ENCODE measurements around the gene LAMTOR4. TPM values are rescaled to one million over a fixed set of nuclear protein-coding genes. Genes with fewer than 3 reads are reported as not detected.
"Not testable (repeated sequence)": the region's sequence is repeated elsewhere in the genome, so short reads cannot be mapped to it uniquely, and the experiment has no call there.

The LAMTOR4 gene
- total RNA-seq, 2 experiments from 2014 or later = 119 to 151 TPM

DNA sequence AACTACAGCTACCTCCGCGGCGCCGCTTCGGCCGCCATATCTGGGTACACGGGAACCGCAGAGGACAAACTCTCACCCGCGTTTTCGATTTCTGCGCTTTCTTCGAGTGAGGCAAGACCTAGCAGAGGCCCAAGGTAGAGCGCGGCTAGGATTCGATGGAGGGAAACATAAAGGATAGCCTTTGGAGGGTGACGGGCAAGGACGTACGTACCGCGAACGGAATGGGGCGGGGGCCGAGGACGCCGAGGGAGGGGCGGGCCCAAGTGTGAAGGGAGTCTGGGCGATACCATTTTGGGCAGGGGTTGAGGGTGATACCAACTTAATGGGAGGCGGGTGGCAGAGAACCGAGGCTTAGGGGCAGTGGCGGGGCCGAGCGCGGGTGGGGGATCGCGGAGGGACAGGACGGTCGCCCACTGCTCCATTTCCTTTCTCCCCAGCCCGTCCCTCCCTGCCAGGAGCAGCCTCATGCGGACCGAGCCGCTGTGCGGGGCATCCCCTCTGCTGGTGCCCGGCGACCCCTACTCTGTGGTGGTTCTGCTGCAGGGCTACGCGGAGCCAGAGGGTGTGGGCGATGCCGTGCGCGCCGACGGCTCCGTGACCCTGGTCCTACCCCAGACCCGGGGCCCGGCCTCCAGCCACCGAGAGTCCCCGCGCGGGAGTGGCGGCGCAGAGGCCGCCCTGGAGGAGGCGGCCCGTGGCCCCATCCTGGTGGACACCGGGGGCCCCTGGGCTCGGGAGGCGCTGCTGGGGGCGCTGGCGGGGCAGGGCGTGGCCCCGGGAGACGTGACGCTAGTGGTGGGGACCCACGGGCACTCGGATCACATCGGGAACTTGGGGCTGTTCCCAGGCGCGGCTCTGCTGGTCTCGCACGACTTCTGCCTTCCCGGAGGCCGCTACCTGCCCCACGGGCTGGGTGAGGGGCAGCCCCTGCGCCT lies 21.5 kb upstream of the LAMTOR4 start, which contains the start of gene MBLAC1:
TSS of gene MBLAC1 (plus strand) at position 37 of the 935 bp plus-strand sequence. CDS start at position 466, 429 bp downstream.
- CTCF ChIA-PET = interaction anchor here (0.9 to 6.9 kb wide), 10 partner anchors 11 to 133 kb away, joined by 3 to 60 read pairs (median 4); partner anchors contain the start of genes AP4M1, MCM7 and ZKSCAN1
- ATAC-seq (peak; percentile 79), DNase-seq (peak; percentile 94)
- Mint-ChIP-seq H3K27ac (peak within 1 kb of the TSS; percentile 98), H3K4me3 (peak within 1 kb of the TSS; percentile 89), H3K27me3 (no peaks in the 10 kb centered on the region), H3K4me1 (peaks cover 41% of the 10 kb centered on the region), H3K9me3 (ENCODE audit: low read depth) (no peaks in the 10 kb centered on the region), H3K36me3 (peaks cover 13% of the 10 kb centered on the region)

DNA sequence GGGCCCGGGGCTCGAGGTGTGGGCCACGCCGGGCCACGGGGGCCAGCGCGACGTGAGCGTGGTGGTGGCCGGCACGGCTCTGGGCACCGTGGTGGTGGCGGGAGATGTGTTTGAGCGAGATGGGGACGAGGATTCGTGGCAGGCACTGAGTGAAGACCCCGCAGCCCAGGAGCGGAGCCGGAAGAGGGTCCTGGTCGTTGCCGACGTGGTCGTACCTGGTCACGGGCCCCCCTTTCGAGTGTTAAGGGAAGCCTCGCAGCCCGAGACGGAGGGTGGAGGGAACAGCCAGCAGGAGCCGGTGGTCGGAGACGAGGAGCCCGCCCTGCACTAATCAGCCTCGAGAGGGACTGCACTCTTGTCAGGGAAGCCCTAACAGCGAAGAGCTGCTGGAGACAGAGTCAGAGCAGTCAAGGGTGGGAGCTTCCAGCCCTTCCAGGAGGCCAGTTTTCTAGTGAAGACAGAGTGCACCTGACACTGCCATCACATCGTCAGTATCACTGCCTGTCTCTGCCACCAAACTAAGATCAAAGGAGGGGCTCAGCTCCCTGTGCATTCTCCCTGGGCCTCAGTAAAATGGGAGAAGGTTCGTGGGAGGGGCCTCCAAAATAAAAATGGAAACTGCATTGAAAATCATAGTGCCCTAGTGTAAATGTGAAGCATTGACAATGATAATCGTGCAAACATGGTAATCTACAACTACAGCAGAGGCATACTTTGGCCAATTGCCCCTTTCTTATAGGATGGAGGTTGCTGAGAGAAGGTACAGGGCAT lies 20.7 kb upstream of the LAMTOR4 start:
- peak overlapping the region; percentile 89 for H3K4me3 Mint-ChIP-seq
- H3K36me3 Mint-ChIP-seq = peaks cover 9% of the 10 kb centered on the region
- H3K9me3 Mint-ChIP-seq (ENCODE audit: low read depth) = no peaks in the 10 kb centered on the region
- peak; percentile 54 for DNase-seq
- CTCF ChIA-PET = interaction anchor here (0.9 to 6.9 kb wide), 12 partner anchors 7 to 279 kb away, joined by 3 to 61 read pairs (median 4); partner anchors contain the start of genes AP4M1, CNPY4, MCM7 and TRAPPC14
- H3K4me1 Mint-ChIP-seq = peaks cover 44% of the 10 kb centered on the region
- H3K27me3 Mint-ChIP-seq = no peaks in the 10 kb centered on the region
- peak; percentile 8 for ATAC-seq
- peak overlapping the region; percentile 88 for H3K27ac Mint-ChIP-seq

DNA sequence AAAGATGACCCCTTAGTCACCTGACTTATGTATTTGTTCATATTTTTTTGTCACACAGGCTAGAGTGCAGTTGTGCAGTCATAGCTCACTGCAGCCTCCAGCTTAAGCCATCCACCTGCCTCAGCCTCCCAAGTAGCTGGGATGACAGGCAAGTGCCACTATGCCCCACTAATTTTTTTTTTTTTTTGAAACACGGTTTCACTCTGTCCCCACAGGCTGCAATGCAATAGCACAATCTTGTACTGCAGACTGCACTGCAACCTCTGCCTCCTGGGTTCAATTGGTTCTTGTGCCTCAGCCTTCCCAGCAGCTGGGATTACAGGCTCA lies 20.1 kb upstream of the LAMTOR4 start:
- CTCF ChIA-PET = interaction anchor here (0.6 to 6.9 kb wide), 16 partner anchors 8 to 279 kb away, joined by 3 to 61 read pairs (median 4); partner anchors contain the start of genes AP4M1, CNPY4, MCM7 and TRAPPC14
- no peak for ATAC-seq
- no peaks in the 10 kb centered on the region for H3K9me3 Mint-ChIP-seq (ENCODE audit: low read depth)
- H3K4me1 Mint-ChIP-seq = peaks cover 44% of the 10 kb centered on the region
- peak overlapping the region; percentile 88 for H3K27ac Mint-ChIP-seq
- no peaks in the 10 kb centered on the region for H3K27me3 Mint-ChIP-seq
- H3K4me3 Mint-ChIP-seq = peak overlapping the region; percentile 89
- no peak for DNase-seq
- peaks cover 8% of the 10 kb centered on the region for H3K36me3 Mint-ChIP-seq

DNA sequence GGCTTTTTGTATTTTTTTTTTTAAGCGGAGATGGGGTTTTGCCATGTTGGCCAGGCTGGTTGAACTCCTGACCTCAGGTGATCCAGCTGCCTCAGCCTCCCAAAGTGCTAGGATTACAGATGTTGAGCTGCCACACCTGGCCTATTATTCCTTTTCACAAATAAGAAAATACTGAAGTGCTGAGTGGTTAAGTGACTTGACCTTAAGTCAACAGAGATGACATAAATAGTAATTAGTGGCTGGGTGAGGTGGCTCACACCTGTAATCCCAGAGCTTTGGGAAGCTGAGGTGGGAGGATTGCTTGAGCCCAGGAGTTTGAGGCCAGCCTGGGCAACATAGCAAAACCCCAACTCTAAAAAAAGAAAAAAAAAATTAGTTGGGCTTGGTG lies 18.5 kb upstream of the LAMTOR4 start:
- not testable (repeated sequence) for H3K27ac Mint-ChIP-seq; H3K36me3 Mint-ChIP-seq; H3K4me3 Mint-ChIP-seq; H3K27me3 Mint-ChIP-seq; ATAC-seq; H3K9me3 Mint-ChIP-seq (ENCODE audit: low read depth); DNase-seq
- CTCF ChIA-PET = interaction anchor here (0.7 to 6.9 kb wide), 28 partner anchors 10 to 299 kb away, joined by 3 to 61 read pairs (median 5); partner anchors contain the start of genes AP4M1, CNPY4, COPS6 and GPC2
- H3K4me1 Mint-ChIP-seq = peaks cover 33% of the 10 kb centered on the region

DNA sequence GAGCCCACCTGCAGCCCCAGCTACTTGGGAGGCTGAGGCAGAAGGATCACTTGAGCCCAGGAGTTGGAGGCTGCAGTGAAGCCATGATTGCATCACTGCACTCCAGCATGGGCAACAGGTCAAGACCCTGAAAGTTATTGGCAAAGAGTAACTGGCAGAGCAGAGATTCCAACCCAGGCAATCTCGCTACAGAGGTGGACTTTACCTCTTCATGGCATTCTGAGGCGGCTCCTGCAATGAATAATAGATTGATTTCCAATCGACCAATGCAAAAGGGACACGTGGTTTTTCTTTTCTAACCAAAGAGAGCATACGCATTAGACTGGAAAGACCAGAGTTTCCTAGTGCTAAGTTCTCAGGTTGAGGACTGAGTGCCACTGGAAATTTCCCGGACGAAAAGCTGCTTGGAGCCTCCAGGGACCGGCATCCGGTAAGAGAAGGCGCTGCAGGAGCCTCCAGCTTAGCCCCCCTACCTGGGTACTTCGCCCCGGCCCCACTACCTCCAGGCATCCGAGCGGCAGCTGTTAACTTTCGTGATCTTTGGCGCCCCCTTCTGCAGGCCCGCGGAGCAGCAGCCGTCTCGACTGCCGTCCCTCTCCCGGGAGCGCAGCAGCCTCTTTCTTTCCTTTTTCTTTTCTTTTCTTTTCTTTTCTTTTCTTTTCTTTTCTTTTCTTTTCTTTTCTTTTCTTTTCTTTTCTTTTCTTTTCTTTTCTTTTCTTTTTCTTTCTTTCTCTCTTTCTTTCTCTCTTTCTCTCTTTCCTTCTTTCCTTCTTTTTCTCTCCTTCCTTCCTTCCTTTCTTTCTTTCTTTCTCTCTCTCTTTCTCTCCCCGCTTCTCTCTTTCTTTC lies 17.9 kb upstream of the LAMTOR4 start:
- H3K4me1 Mint-ChIP-seq = peaks cover 28% of the 10 kb centered on the region
- ATAC-seq (no peak), DNase-seq (peak; percentile 89)
- no peaks in the 10 kb centered on the region for H3K36me3 Mint-ChIP-seq
- H3K27me3 Mint-ChIP-seq = no peaks in the 10 kb centered on the region
- H3K27ac Mint-ChIP-seq = peak overlapping the region; percentile 28
- no peaks in the 10 kb centered on the region for H3K9me3 Mint-ChIP-seq (ENCODE audit: low read depth)
- H3K4me3 Mint-ChIP-seq = peak overlapping the region; percentile 26
- CTCF ChIA-PET = interaction anchor here (0.6 to 6.9 kb wide), 41 partner anchors 10 to 314 kb away, joined by 3 to 61 read pairs (median 4); partner anchors contain the start of genes AP4M1, CNPY4, COPS6 and GPC2

DNA sequence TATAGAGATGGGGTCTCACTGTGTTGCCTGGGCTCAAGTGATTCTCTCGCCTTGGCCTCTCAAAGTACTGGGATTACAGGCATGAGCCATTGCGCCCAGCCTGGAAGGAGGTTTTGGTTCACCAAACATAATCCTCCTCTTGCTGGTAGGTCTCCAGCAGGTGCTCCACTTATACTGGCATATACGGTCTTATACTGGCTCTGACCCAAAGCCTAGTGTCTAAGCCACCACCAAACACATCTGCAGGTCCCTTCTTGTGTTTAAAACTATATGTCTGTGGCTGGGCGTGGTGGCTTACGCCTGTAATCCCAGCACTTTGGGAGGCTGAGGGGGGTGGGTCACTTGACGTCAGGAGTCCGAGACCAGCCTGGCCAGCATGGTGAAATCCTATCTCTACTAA lies 16.6 kb upstream of the LAMTOR4 start:
- no peaks in the 10 kb centered on the region for H3K36me3 Mint-ChIP-seq
- H3K27me3 Mint-ChIP-seq = no peaks in the 10 kb centered on the region
- no peak overlapping the region for H3K4me3 Mint-ChIP-seq
- ATAC-seq (no peak), DNase-seq (no peak)
- H3K9me3 Mint-ChIP-seq (ENCODE audit: low read depth) = no peaks in the 10 kb centered on the region
- CTCF ChIA-PET = interaction anchor here (0.9 to 6.9 kb wide), 34 partner anchors 8 to 320 kb away, joined by 3 to 61 read pairs (median 6); partner anchors contain the start of genes AP4M1, CNPY4, COPS6 and LAMTOR4
- no peak overlapping the region for H3K27ac Mint-ChIP-seq
- H3K4me1 Mint-ChIP-seq = peaks cover 28% of the 10 kb centered on the region

DNA sequence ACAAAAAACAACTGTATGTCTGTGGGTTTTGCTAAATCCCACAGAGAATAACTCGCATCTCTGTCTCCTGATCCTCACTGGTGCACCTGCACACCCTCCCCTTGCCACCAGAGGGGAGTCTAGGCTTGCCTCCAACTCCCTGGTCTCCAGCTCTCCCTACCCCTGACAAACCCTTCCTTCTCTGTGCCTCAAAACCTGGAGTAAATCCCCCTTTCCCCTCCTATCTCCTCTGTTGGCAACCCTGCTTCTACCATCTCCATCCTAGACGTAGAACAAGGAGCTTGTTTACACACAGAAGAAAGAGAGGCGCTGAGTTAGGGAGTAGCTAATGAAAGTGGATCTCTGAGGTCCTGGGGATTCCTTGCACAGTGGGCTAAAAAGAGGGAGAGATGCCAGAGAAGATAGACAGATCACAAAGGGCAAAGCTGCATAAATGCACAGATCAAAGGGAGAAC lies 16.0 kb upstream of the LAMTOR4 start:
- no peak overlapping the region for H3K27ac Mint-ChIP-seq
- DNase-seq (peak; percentile 78), ATAC-seq (peak; percentile 81)
- H3K4me1 Mint-ChIP-seq = peaks cover 30% of the 10 kb centered on the region
- no peaks in the 10 kb centered on the region for H3K27me3 Mint-ChIP-seq
- H3K4me3 Mint-ChIP-seq = no peak overlapping the region
- no peaks in the 10 kb centered on the region for H3K9me3 Mint-ChIP-seq (ENCODE audit: low read depth)
- CTCF ChIA-PET = interaction anchor here (0.5 to 6.9 kb wide), 43 partner anchors 8 to 320 kb away, joined by 3 to 61 read pairs (median 5); partner anchors contain the start of genes AP4M1, CNPY4, COPS6 and LAMTOR4
- no peaks in the 10 kb centered on the region for H3K36me3 Mint-ChIP-seq

DNA sequence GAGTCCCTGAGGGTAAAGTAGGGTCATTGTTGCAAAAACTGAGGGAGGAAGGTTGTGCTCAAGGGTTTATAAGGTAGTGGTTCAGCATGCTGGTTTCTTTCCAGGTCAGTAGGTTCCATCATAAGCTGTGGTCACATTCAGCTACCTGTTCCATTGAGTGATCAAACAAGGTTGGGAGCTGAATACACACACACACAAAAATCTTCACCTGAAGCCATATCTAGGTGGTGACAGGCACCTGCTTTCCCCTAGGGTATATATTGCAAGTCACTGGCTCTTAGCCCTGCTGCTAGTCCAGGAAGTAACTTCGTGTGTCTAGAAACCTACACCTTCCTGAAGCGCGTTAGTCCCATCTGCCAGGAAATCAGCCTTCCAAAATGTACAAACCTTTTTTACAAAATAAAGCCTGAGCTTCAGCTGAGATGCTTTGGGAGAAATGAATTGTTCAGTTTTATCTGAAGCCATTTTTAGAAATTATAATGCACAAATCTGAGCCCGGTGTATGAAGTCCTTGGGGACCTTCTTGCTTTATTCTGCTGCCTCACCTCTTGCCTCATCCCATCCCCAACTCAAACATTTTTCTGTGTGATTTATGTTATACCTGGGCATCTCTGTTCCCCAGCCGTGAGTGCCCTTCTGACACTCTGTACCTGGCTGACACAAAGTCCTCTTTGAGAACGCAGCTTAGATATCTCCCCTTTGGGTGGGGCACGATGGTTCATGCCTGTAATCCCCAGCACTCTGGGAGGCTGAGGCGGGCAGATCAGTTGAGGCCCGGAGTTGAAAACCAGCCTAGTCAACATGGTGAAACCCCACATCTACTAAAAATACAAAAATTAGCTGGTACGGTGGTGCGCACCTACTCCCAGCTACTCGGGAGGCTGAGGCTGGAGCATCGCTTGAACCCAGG lies 10.6 kb upstream of the LAMTOR4 start:
- Mint-ChIP-seq H3K27ac (no peak overlapping the region), H3K4me3 (no peak overlapping the region), H3K27me3 (no peaks in the 10 kb centered on the region), H3K4me1 (peaks cover 13% of the 10 kb centered on the region), H3K9me3 (ENCODE audit: low read depth) (no peaks in the 10 kb centered on the region), H3K36me3 (no peaks in the 10 kb centered on the region)
- DNase-seq = no peak
- ATAC-seq = no peak
- CTCF ChIA-PET = interaction anchor here (0.6 to 1.5 kb wide), 5 partner anchors 11 to 427 kb away, joined by 3 to 6 read pairs (median 3); partner anchors contain the start of genes MBLAC1 and PVRIG

DNA sequence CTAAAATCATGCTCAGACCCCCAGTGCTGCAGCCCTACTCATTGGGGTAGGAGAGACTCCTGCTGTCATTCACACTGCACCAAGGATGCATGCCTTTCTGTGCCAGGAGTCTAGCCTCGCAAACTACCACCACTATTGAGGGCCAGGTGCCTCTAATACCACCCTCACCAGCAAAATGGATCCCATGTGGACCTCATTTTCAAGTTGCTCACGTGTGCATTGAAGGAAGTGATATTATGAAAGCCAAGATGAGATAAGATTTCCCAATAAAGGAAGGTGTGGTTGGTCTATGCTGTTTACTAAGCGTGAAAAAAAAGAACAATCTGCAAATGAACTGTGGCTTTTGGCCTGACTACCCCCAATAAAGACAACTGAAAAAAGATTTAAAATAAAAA lies 7.2 kb upstream of the LAMTOR4 start:
- Mint-ChIP-seq H3K4me1 (peaks cover 13% of the 10 kb centered on the region), H3K9me3 (ENCODE audit: low read depth) (no peaks in the 10 kb centered on the region), H3K27ac (no peak overlapping the region), H3K27me3 (no peaks in the 10 kb centered on the region), H3K4me3 (no peak overlapping the region), H3K36me3 (no peaks in the 10 kb centered on the region)
- DNase-seq = no peak
- ATAC-seq = no peak
- CTCF ChIA-PET = interaction anchor here (1.1 to 2.5 kb wide), 4 partner anchors 9 to 266 kb away, joined by 3 to 14 read pairs (median 4); no protein-coding TSS in a partner anchor

DNA sequence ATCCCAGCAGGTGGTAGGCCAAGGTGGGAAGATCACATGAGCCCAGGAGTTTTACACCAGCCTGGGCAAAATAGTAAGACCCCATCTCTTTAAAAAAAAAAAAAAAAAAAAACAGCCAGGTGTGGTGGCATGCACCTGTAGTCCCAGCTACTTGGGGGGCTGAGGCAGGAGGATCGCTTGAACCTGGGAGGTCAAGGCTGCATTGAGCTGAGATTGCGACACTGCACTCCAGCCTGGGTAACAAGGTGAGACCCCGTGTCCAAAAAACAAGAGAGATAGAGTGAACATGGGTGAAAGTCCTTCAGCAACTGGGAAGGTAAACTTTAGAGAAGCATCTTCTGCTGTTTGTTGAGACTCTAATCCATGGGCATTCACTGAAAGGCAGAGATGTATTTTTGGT lies 6.3 kb upstream of the LAMTOR4 start:
- ATAC-seq (no peak), DNase-seq (no peak)
- Mint-ChIP-seq H3K4me3 (no peak overlapping the region), H3K4me1 (peaks cover 13% of the 10 kb centered on the region), H3K9me3 (ENCODE audit: low read depth) (no peaks in the 10 kb centered on the region), H3K27ac (no peak overlapping the region), H3K36me3 (no peaks in the 10 kb centered on the region), H3K27me3 (no peaks in the 10 kb centered on the region)
- CTCF ChIA-PET = interaction anchor here (0.7 to 2.5 kb wide), 4 partner anchors 10 to 308 kb away, joined by 3 to 14 read pairs (median 3); no protein-coding TSS in a partner anchor

DNA sequence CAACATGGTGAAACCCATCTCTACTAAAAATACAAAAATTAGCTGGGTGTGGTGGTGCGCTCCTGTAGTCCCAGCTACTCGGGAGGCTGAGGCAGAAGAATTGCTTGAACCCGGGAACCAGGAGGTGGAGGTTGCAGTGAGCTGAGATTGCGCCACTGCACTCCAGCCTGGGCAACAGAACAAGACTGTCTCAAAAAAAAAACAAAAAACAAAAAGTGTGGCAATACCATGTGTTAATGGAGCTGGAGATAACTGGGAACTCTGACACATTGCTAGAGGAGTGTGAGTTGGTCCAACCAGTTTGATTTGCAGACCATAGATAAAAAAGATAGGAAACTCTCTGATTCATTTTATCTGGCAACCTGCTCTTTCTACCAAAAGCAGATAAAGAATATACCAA lies 2.4 kb upstream of the LAMTOR4 start:
- H3K27ac Mint-ChIP-seq = not testable (repeated sequence)

More for the DNA sequence above, 2.4 kb upstream of the LAMTOR4 start:
- DNase-seq; H3K27me3 Mint-ChIP-seq; H3K36me3 Mint-ChIP-seq; H3K9me3 Mint-ChIP-seq (ENCODE audit: low read depth); ATAC-seq; H3K4me3 Mint-ChIP-seq: not testable (repeated sequence)
- CTCF ChIA-PET = interaction anchor here (0.8 to 6.2 kb wide), 5 partner anchors 10 to 72 kb away, joined by 3 to 37 read pairs (median 4); no protein-coding TSS in a partner anchor
- peaks cover 20% of the 10 kb centered on the region for H3K4me1 Mint-ChIP-seq

Measured in activated CD8-positive, alpha-beta memory T cell treated with anti-CD3 and anti-CD28 coated beads, Interleukin-2, amount 10 ng/mL, durations not matched to agents 7 days and 5 days (primary cell).